ENCODE data around the gene OAT.

DNA sequence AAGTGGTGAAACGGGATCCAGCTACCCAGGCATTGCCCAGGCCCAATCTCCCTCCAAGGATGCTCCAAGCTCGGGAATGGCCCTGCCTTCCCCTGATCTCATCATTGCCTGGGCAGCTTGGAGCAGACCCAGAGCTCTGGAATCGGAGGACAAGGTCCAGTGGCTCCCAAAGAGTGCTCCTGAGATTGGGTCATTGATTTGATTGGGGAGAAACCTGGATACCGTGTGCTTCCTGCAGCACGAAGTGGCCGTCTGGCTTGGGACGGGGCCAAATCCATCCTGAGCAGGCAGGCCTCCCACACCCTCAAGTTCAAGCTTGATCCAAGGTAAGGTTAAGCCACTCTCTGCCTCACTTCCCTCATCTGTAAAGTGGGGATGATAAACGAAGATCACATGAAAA, 69.9 kb downstream of the OAT start:
- no peak for TF ChIP-seq ZNF565 (CRISPR knock-in tag; conservative IDR thresholded peaks at IDR 0.05; ENCODE audit: low read depth)
- no peak for TF ChIP-seq CREB5 (CRISPR knock-in tag; IDR thresholded peaks at IDR 0.05; ENCODE audit: low read depth)
- TF ChIP-seq ZFP30 (CRISPR knock-in tag; IDR thresholded peaks at IDR 0.05) = no peak
- TF ChIP-seq ESRRG (CRISPR knock-in tag; IDR thresholded peaks at IDR 0.05) = no peak
- no peak for TF ChIP-seq TSHZ2 (CRISPR knock-in tag; IDR thresholded peaks at IDR 0.05)

All from SK-N-SH treated with all-trans-retinoic acid at 6 μM for 48 hours (cell line).